ENCODE results near the gene GFM2. TPM values are rescaled to one million over a fixed set of nuclear protein-coding genes. Genes with fewer than 3 reads are reported as not detected.

Gene GFM2
- total and polyA plus RNA-seq, 2 of the 13 experiments (the other 11 are each of a cell fraction or from before 2014, with no cell fraction given) = 22.0 to 41.6 TPM

DNA sequence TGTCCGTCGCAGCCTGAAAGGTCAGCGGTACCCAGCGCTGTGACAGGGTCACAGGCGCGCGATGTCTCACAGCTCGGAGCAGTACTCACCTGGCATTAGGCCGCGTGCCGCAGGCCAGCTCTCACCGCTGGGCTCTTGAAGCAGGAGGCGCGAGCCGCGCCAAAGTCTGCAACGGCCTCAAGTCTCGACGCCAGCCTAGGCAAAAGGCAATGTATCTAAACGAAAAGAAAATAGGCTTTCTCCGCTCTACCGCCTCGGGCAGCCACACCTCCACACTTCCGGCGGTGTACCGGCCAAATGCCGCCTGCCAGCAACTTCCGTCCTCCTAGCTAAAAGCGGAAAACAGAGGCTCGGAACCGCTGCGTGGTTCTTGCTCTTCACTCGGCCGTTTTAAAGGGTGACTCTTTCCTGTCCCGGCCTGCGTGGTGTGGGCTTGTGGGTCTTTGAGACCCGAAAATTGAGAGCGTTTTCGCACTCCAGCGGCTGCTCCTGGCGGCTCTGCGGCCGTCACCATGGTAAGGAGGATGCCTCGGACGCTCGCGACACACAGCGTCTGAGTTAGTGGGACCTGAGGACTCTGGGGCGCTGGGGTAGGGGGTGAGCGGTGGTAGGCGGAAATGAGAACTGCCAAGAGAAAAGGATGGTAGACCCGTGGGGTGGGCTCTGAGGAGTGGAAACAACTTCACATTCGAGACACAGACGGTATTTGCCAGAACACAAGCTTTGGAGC is at the start of gene GFM2, which contains the start of gene NSA2 (continued):
- TF ChIP-seq, protein P1, sequence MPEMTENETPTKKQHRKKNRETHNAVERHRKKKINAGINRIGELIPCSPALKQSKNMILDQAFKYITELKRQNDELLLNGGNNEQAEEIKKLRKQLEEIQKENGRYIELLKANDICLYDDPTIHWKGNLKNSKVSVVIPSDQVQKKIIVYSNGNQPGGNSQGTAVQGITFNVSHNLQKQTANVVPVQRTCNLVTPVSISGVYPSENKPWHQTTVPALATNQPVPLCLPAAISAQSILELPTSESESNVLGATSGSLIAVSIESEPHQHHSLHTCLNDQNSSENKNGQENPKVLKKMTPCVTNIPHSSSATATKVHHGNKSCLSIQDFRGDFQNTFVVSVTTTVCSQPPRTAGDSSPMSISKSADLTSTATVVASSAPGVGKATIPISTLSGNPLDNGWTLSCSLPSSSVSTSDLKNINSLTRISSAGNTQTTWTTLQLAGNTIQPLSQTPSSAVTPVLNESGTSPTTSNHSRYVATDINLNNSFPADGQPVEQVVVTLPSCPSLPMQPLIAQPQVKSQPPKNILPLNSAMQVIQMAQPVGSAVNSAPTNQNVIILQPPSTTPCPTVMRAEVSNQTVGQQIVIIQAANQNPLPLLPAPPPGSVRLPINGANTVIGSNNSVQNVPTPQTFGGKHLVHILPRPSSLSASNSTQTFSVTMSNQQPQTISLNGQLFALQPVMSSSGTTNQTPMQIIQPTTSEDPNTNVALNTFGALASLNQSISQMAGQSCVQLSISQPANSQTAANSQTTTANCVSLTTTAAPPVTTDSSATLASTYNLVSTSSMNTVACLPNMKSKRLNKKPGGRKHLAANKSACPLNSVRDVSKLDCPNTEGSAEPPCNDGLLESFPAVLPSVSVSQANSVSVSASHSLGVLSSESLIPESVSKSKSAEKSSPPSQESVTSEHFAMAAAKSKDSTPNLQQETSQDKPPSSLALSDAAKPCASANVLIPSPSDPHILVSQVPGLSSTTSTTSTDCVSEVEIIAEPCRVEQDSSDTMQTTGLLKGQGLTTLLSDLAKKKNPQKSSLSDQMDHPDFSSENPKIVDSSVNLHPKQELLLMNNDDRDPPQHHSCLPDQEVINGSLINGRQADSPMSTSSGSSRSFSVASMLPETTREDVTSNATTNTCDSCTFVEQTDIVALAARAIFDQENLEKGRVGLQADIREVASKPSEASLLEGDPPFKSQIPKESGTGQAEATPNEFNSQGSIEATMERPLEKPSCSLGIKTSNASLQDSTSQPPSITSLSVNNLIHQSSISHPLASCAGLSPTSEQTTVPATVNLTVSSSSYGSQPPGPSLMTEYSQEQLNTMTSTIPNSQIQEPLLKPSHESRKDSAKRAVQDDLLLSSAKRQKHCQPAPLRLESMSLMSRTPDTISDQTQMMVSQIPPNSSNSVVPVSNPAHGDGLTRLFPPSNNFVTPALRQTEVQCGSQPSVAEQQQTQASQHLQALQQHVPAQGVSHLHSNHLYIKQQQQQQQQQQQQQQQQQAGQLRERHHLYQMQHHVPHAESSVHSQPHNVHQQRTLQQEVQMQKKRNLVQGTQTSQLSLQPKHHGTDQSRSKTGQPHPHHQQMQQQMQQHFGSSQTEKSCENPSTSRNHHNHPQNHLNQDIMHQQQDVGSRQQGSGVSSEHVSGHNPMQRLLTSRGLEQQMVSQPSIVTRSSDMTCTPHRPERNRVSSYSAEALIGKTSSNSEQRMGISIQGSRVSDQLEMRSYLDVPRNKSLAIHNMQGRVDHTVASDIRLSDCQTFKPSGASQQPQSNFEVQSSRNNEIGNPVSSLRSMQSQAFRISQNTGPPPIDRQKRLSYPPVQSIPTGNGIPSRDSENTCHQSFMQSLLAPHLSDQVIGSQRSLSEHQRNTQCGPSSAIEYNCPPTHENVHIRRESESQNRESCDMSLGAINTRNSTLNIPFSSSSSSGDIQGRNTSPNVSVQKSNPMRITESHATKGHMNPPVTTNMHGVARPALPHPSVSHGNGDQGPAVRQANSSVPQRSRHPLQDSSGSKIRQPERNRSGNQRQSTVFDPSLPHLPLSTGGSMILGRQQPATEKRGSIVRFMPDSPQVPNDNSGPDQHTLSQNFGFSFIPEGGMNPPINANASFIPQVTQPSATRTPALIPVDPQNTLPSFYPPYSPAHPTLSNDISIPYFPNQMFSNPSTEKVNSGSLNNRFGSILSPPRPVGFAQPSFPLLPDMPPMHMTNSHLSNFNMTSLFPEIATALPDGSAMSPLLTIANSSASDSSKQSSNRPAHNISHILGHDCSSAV (CRISPR knock-in tag; IDR thresholded peaks at IDR 0.05; ENCODE audit: borderline replicate concordance) = no peak
- peak; percentile 84 for TF ChIP-seq MED1 (CRISPR knock-in tag; IDR thresholded peaks at IDR 0.05)
- TF ChIP-seq, protein P2, sequence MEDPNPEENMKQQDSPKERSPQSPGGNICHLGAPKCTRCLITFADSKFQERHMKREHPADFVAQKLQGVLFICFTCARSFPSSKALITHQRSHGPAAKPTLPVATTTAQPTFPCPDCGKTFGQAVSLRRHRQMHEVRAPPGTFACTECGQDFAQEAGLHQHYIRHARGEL (CRISPR knock-in tag; IDR thresholded peaks at IDR 0.05) = no peak
- TF ChIP-seq ELF4 (CRISPR knock-in tag; IDR thresholded peaks at IDR 0.05; ENCODE audit: borderline replicate concordance) = peak; percentile 69; the same call in 1 of the 2 replicates
- peak; percentile 47; the same call in 1 of the 2 replicates for TF ChIP-seq NR2F2 (IDR thresholded peaks at IDR 0.05; ENCODE audit: borderline replicate concordance, low read depth)
- TF ChIP-seq, protein P3, sequence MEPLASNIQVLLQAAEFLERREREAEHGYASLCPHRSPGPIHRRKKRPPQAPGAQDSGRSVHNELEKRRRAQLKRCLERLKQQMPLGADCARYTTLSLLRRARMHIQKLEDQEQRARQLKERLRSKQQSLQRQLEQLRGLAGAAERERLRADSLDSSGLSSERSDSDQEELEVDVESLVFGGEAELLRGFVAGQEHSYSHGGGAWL (CRISPR knock-in tag; IDR thresholded peaks at IDR 0.05) = peak; percentile 64; the same call in 1 of the 2 replicates
- no peak for TF ChIP-seq MAFF (IDR thresholded peaks at IDR 0.05; ENCODE audit: low read depth, low read length)
- peak; percentile 71 for TF ChIP-seq ZNF768 (CRISPR knock-in tag; IDR thresholded peaks at IDR 0.05)
- no peak; the same call in 1 of the 2 replicates for TF ChIP-seq ZNF333 (CRISPR knock-in tag; IDR thresholded peaks at IDR 0.05; ENCODE audit: borderline replicate concordance)
- TF ChIP-seq HCFC1 (IDR thresholded peaks at IDR 0.05; ENCODE audit: low read depth, low read length) = peak; percentile 81
- peak; percentile 92; the same call in 1 of the 2 replicates for TF ChIP-seq ZNF232 (CRISPR knock-in tag; IDR thresholded peaks at IDR 0.05; ENCODE audit: borderline replicate concordance)
- peak; percentile 91 for TF ChIP-seq CCDC6 (CRISPR knock-in tag; IDR thresholded peaks at IDR 0.05)
- peak; percentile 51; the same call in 1 of the 2 replicates for TF ChIP-seq SIX1 (CRISPR knock-in tag; IDR thresholded peaks at IDR 0.05; ENCODE audit: borderline replicate concordance)
- TF ChIP-seq, protein P4, sequence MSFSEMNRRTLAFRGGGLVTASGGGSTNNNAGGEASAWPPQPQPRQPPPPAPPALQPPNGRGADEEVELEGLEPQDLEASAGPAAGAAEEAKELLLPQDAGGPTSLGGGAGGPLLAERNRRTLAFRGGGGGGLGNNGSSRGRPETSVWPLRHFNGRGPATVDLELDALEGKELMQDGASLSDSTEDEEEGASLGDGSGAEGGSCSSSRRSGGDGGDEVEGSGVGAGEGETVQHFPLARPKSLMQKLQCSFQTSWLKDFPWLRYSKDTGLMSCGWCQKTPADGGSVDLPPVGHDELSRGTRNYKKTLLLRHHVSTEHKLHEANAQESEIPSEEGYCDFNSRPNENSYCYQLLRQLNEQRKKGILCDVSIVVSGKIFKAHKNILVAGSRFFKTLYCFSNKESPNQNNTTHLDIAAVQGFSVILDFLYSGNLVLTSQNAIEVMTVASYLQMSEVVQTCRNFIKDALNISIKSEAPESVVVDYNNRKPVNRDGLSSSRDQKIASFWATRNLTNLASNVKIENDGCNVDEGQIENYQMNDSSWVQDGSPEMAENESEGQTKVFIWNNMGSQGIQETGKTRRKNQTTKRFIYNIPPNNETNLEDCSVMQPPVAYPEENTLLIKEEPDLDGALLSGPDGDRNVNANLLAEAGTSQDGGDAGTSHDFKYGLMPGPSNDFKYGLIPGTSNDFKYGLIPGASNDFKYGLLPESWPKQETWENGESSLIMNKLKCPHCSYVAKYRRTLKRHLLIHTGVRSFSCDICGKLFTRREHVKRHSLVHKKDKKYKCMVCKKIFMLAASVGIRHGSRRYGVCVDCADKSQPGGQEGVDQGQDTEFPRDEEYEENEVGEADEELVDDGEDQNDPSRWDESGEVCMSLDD (CRISPR knock-in tag; IDR thresholded peaks at IDR 0.05; ENCODE audit: borderline replicate concordance) = no peak
- 0 out of 2 replicates have a peak, but pooled peaks have one; percentile 44 for TF ChIP-seq TOPORS (CRISPR knock-in tag; IDR thresholded peaks at IDR 0.05)
- peak; percentile 58; the same call in 1 of the 2 replicates for TF ChIP-seq AHR (CRISPR knock-in tag; IDR thresholded peaks at IDR 0.05)
- peak; percentile 82 for TF ChIP-seq RXRA (CRISPR knock-in tag; IDR thresholded peaks at IDR 0.05)
- no peak for TF ChIP-seq FIP1L1 (IDR thresholded peaks at IDR 0.05; ENCODE audit: borderline replicate concordance, insufficient read depth, low read depth, low read length)
